NT2/D1 (cell line): Measurements from ENCODE around the gene TNFRSF6B.

Experiments used
- SUZ12 ChIP-seq: IDR thresholded peaks from 2 replicates; pipeline ENCODE4 v1.6.1; 2011; ENCODE audit not compliant: insufficient read length, insufficient read depth; ENCODE audit errors: extremely low read depth
- YY1 ChIP-seq: IDR thresholded peaks from 2 replicates; pipeline ENCODE4 v1.6.1; 2011; ENCODE audit not compliant: insufficient read length, insufficient read depth
- ZNF274 ChIP-seq: IDR thresholded peaks from 2 replicates; pipeline ENCODE4 v1.6.1; 2011; ENCODE audit warnings: mild to moderate bottlenecking, low read depth, low read length

GRCh38 chr20:63657937-63658748 lies 38.3 kb upstream of the TNFRSF6B start, which contains the start of gene RTEL1:
- TF ChIP-seq ZNF274: no peak
- TF ChIP-seq YY1: no peak
- no peak for TF ChIP-seq SUZ12
